Activated CD4-positive, alpha-beta T cell treated with anti-CD3 and anti-CD28 coated beads, Interleukin-2, amount 10 ng/mL, durations not matched to agents 7 days and 5 days (primary cell): Measurements from ENCODE around the gene KCTD16. TPM values are rescaled to one million over a fixed set of nuclear protein-coding genes. Genes with fewer than 3 reads are reported as not detected.

Experiments
- CTCF ChIA-PET: fragments of 350-600 bp; sonication (Branson Sonifier 250); formaldehyde crosslinking; loops from one replicate; lab custom pipeline; 2021; ENCODE audit warnings: antibody characterized with exemption; lab: Charles Lee
- POLR2A ChIA-PET: fragments of 350-600 bp; sonication (Branson Sonifier 250); formaldehyde crosslinking; loops from one replicate; lab custom pipeline; 2021; ENCODE audit warnings: antibody characterized with exemption; lab: Charles Lee
- DNase-seq: peaks from one replicate; pipeline ENCODE4 v3.0.0-alpha.2; 2020
- H3K27ac Mint-ChIP-seq: one replicate; pipeline ENCODE4 v1.8.0; 2021; ENCODE audit warnings: mild to moderate bottlenecking, moderate library complexity, mixed read lengths
- H3K27me3 Mint-ChIP-seq: one replicate; pipeline ENCODE4 v1.8.0; 2021; ENCODE audit warnings: mixed read lengths
- H3K36me3 Mint-ChIP-seq: one replicate; pipeline ENCODE4 v1.8.0; 2021; ENCODE audit warnings: low read depth, mixed read lengths
- H3K4me1 Mint-ChIP-seq: one replicate; pipeline ENCODE4 v1.8.0; 2021; ENCODE audit warnings: mixed read lengths
- H3K4me3 Mint-ChIP-seq: one replicate; pipeline ENCODE4 v1.8.0; 2021; ENCODE audit warnings: mild to moderate bottlenecking, moderate library complexity, mixed read lengths
- H3K9me3 Mint-ChIP-seq: one replicate; pipeline ENCODE4 v1.8.0; 2021; ENCODE audit warnings: mixed read lengths
- total RNA-seq, 2 experiments: library from RNA; stranded (reverse); gene quantifications; one replicate each; pipeline ENCODE4 v1.2.3, GENCODE V29; 2021

The KCTD16 gene
- total RNA-seq, 2 experiments from 2014 or later: 0.08 to 0.15 TPM

DNA sequence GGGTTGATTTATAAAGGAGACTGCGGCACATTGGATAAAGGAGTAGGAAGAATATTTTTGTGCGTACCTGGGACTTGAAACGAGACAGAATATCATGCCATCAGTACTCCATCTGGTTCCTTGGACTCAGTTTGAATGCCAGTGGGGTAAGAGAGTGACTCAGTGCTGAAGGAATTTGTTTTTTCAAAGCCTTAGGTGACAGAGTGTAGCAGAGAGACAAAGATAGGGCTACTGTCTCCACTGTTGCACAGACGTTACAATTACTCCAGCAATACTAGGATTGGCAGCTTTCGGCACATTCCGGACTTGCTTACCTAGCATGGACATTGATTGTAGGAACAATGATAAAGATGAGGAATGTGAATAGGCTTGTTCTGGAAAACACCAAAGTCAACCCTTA lies 250.7 kb downstream of the KCTD16 start:
- Mint-ChIP-seq H3K27me3 (no peaks in the 10 kb centered on the region), H3K4me1 (no peaks in the 10 kb centered on the region), H3K36me3 (no peaks in the 10 kb centered on the region), H3K27ac (no peak overlapping the region), H3K4me3 (no peak overlapping the region), H3K9me3 (peaks cover 1% of the 10 kb centered on the region)
- ChIA-PET POLR2A (no interaction called here), CTCF (no interaction called here)
- no peak for DNase-seq

DNA sequence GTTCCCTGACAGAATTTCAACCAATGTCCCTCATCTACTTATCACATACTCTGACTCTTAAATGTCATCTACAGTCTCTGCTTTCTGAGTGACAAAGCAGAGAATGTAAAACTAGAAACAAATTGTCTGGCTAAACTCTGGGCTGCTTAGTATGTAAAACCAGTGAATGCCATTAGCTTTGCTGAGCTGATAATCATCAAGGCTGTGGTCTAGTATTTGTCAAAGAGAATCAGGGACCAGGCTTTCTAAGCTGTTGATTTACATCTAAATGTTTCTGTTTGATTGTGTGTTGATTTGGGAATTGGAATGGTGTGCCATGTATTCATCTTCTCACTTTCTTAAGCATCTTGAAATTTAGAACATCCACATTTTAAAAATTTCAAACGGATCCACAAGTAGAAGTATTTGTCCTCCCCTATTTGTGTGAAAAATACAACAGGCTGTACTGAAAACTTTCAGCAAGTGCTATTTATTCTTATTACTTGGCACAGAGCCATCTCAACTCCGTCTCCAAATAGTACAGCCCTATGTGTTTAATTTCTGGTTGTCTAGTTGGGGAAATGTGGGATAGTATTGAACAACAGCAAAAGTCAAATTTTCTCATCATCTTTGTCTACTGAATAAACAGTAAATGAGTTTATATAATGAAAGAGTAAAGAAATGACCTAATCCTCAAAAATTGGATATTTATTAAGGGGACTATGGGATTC lies 251.5 kb downstream of the KCTD16 start:
- POLR2A ChIA-PET: no interaction called here

DNA sequence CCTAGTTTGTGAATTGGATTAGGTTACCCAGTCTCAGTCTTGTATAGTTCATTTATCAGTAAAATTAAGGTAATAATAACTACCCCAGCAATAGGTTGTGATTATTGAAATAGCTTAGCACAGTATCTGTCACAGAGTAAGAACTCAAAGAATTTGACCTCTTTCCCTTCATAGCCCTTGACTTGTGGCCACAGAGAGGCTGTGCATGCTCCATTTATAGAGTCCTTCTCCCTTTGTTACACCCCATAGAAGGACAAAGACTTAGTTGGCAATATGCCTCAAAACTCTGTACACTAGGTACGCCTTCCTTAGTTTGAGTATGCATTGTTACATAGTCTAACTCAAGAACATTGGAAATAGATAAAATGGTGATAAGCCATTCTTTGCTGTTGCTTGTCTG lies 257.2 kb downstream of the KCTD16 start:
- no peak overlapping the region for H3K27ac Mint-ChIP-seq
- ChIA-PET CTCF (interaction anchor here (0.6 kb wide), 1 partner anchor 1863 kb away, joined by 3 read pairs; no protein-coding TSS in a partner anchor), POLR2A (no interaction called here)
- H3K4me1 Mint-ChIP-seq: no peaks in the 10 kb centered on the region
- H3K36me3 Mint-ChIP-seq: no peaks in the 10 kb centered on the region
- H3K27me3 Mint-ChIP-seq: no peaks in the 10 kb centered on the region
- H3K4me3 Mint-ChIP-seq: no peak overlapping the region
- DNase-seq: no peak
- H3K9me3 Mint-ChIP-seq: peaks cover 1% of the 10 kb centered on the region

More for the DNA sequence above, 251.5 kb downstream of the KCTD16 start:
- H3K4me3 Mint-ChIP-seq: no peak overlapping the region
- H3K36me3 Mint-ChIP-seq: no peaks in the 10 kb centered on the region
- H3K27ac Mint-ChIP-seq: no peak overlapping the region
- H3K9me3 Mint-ChIP-seq: peaks cover 1% of the 10 kb centered on the region
- no peak for DNase-seq
- H3K27me3 Mint-ChIP-seq: no peaks in the 10 kb centered on the region
- CTCF ChIA-PET: no interaction called here
- H3K4me1 Mint-ChIP-seq: no peaks in the 10 kb centered on the region

DNA sequence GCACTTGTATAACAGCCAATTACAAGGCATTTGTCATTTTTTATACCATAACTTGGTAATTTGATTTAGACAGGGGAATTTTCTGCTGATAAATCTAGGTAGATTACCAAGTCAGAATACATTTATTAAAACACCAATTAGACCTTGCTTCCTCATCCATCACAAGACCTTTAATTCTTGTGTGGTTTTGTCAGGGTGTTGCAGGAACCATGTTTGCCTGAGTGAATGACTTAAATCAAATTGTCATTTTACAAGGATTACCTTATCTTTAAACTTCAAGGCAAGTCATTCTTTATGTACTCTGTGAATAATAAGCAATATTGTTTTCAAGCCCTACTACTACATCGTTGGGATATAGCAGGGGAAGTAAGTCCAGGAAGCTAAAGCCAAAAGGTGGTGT lies 257.7 kb downstream of the KCTD16 start:
- H3K9me3 Mint-ChIP-seq: peaks cover 1% of the 10 kb centered on the region
- ChIA-PET CTCF (interaction anchor here (0.6 kb wide), 1 partner anchor 1862 kb away, joined by 3 read pairs; no protein-coding TSS in a partner anchor), POLR2A (no interaction called here)

DNA sequence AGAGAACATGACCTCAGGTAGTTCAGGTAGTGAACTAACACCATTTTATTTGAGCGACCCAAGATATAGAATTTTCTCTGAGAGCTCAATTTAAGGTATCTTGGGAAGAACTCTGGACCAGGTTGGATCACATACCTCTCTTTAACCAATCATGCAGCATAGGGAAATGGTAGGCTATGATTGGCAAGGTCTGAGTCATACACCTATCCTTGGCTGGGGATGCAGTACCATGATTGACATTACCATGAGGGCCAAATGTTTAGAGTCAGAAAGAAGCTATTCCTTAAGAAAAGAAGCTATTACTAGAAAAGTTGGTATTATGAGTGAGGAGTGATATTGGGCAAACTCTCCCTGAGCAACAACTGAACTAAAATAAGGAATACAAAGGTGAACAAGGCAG lies 258.7 kb downstream of the KCTD16 start:
- no peaks in the 10 kb centered on the region for H3K36me3 Mint-ChIP-seq
- no peaks in the 10 kb centered on the region for H3K27me3 Mint-ChIP-seq
- CTCF ChIA-PET: no interaction called here
- no peak overlapping the region for H3K27ac Mint-ChIP-seq
- POLR2A ChIA-PET: no interaction called here
- no peak overlapping the region for H3K4me3 Mint-ChIP-seq
- H3K9me3 Mint-ChIP-seq: peaks cover 1% of the 10 kb centered on the region
- no peaks in the 10 kb centered on the region for H3K4me1 Mint-ChIP-seq
- DNase-seq: no peak

More for the DNA sequence above, 257.7 kb downstream of the KCTD16 start:
- H3K4me1 Mint-ChIP-seq: no peaks in the 10 kb centered on the region
- no peaks in the 10 kb centered on the region for H3K27me3 Mint-ChIP-seq
- DNase-seq: no peak
- H3K27ac Mint-ChIP-seq: no peak overlapping the region
- H3K36me3 Mint-ChIP-seq: no peaks in the 10 kb centered on the region
- no peak overlapping the region for H3K4me3 Mint-ChIP-seq

DNA sequence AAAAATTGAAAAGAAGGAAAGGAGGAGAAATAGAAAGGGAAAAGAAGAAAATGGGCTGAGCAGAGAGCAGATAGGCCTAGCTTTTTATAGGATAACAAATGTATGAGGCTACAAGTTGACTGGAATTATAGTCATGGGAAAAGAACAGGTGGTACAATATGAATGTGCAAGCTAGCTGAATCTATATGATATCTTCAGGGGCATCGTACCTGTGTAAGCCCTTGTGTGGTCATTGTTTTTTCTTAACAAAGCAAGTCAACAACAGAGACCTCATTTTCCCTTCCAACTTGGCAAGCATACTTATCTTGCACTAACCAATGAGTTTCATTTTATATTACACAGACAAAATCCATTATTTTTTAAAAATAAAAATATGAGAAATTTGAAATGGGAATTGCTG lies 259.2 kb downstream of the KCTD16 start:
- ChIA-PET POLR2A (no interaction called here), CTCF (no interaction called here)
- Mint-ChIP-seq H3K27me3 (no peaks in the 10 kb centered on the region), H3K4me3 (no peak overlapping the region), H3K36me3 (no peaks in the 10 kb centered on the region), H3K4me1 (no peaks in the 10 kb centered on the region), H3K27ac (no peak overlapping the region), H3K9me3 (peaks cover 1% of the 10 kb centered on the region)
- no peak for DNase-seq

DNA sequence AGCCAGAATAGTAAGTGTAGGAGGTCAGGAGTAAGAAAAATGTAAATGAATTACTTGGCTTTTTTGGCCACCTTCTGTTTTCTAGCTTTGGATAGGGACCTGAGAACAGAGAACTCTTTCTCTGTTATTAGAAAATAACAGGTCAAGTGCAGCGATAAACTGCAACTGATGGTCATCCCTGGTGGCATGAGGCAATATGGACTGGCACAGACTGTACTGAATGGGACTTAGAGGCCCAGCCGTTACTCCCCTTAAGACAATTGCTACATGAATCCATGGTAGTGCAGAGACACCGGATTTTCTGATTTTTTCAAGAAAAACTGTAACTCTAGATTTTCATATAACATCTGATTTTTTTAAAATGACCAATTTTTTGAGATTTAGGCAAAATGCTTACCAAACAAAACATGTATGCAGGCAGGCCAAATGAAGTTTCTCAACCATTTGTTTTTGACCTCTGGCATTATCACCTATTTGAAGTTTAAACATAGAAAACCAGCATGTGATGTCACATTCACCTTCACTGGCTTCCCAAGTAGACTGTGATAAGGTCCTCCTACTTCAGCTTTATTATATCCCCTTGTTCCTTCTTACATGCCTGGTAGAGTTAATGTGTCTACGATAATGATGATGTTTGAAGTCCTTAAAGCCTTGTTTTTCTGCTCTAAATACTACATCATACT lies 262.6 kb downstream of the KCTD16 start:
- Mint-ChIP-seq H3K9me3 (peaks cover under 1% of the 10 kb centered on the region), H3K4me3 (no peak overlapping the region), H3K4me1 (no peaks in the 10 kb centered on the region), H3K27ac (no peak overlapping the region), H3K36me3 (no peaks in the 10 kb centered on the region), H3K27me3 (no peaks in the 10 kb centered on the region)
- POLR2A ChIA-PET: no interaction called here
- CTCF ChIA-PET: no interaction called here
- no peak for DNase-seq

DNA sequence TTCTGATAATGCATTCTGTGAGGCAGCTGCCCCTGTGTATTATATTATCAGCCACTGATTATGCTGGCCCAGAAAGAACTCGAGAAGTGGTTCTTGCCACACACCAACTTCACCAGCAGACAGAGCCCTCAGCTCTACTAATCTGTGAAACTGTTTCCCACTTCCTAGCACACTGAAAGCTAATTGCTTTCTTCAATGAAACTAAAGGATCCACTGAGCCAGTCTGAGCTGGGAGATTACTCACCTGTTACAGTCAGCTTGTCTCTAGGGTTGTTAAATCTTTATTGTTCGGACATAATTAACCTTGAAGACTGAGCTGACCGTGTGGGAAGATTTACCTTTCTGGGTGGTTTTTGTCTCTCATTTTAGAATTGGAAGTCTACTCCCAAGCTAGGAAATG lies 263.2 kb downstream of the KCTD16 start:
- no peak overlapping the region for H3K4me3 Mint-ChIP-seq
- ChIA-PET CTCF (no interaction called here), POLR2A (no interaction called here)
- H3K9me3 Mint-ChIP-seq: peaks cover 2% of the 10 kb centered on the region
- no peaks in the 10 kb centered on the region for H3K4me1 Mint-ChIP-seq
- H3K27ac Mint-ChIP-seq: no peak overlapping the region
- H3K36me3 Mint-ChIP-seq: no peaks in the 10 kb centered on the region
- no peaks in the 10 kb centered on the region for H3K27me3 Mint-ChIP-seq
- no peak for DNase-seq

DNA sequence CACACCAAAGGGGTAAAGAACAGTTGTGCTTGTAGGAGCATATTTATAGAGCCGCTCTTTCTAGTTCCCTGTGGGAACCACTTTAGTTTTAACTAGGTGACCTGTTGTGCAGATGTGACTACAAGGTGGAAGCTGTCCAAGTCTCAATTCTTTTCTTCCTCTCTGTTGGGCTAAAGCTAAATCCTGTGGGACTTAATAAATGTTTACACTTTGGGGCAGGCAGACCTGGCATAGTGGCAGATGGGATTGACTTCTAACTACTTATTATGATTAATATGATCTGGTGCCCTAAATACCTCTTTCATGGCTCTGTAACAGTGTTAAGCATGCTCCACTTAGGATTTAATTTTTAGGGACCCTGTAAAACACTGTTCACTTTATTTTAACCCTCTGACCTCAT lies 265.3 kb downstream of the KCTD16 start:
- H3K36me3 Mint-ChIP-seq: no peaks in the 10 kb centered on the region
- ChIA-PET POLR2A (no interaction called here), CTCF (no interaction called here)
- no peak overlapping the region for H3K27ac Mint-ChIP-seq
- no peak for DNase-seq
- no peaks in the 10 kb centered on the region for H3K4me1 Mint-ChIP-seq
- H3K4me3 Mint-ChIP-seq: no peak overlapping the region
- H3K27me3 Mint-ChIP-seq: no peaks in the 10 kb centered on the region
- H3K9me3 Mint-ChIP-seq: peaks cover 9% of the 10 kb centered on the region

DNA sequence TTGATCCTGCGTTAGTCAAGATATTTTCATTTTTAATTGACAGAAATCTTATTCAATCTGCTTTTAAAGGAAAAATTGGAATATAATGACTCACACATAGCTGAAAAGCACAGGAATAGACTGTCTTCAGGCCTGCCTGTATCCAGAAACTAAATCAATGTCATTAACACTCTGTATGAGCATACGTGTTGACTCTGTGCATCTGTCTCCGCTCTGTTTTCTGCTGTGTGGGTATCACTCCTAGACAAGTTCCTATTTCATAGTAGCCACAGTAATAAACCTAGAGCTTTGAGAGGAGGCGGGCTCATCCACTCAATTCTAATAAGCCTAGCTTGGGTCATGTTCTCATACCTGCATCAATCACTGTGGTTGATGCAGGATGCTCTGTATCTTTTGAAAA lies 267.6 kb downstream of the KCTD16 start:
- Mint-ChIP-seq H3K4me1 (no peaks in the 10 kb centered on the region), H3K27me3 (no peaks in the 10 kb centered on the region), H3K4me3 (no peak overlapping the region), H3K27ac (no peak overlapping the region), H3K9me3 (peaks cover 13% of the 10 kb centered on the region), H3K36me3 (no peaks in the 10 kb centered on the region)
- DNase-seq: no peak
- ChIA-PET CTCF (no interaction called here), POLR2A (no interaction called here)

DNA sequence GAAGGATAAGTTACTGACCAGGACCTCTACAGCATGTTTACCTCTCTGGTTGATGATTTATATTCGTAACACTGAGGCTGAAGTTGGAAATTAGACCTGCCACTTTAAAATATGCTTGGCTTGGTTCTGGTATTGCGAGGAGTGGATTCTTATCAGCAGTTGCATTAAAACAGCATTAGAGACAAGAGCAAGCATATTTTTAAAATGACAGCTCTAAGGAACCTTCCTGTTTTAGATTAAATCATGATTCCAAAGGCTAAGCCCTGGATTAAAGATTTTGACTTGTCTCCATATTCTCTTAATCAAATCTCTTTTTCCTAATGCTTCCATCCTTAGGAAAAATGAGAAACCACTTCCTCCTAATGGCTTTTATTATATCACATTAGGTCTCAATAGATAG lies 277.8 kb downstream of the KCTD16 start:
- no peaks in the 10 kb centered on the region for H3K27me3 Mint-ChIP-seq
- CTCF ChIA-PET: no interaction called here
- H3K9me3 Mint-ChIP-seq: peaks cover 2% of the 10 kb centered on the region
- H3K27ac Mint-ChIP-seq: no peak overlapping the region
- H3K36me3 Mint-ChIP-seq: no peaks in the 10 kb centered on the region
- no peak overlapping the region for H3K4me3 Mint-ChIP-seq
- no peak for DNase-seq
- POLR2A ChIA-PET: no interaction called here
- H3K4me1 Mint-ChIP-seq: no peaks in the 10 kb centered on the region

DNA sequence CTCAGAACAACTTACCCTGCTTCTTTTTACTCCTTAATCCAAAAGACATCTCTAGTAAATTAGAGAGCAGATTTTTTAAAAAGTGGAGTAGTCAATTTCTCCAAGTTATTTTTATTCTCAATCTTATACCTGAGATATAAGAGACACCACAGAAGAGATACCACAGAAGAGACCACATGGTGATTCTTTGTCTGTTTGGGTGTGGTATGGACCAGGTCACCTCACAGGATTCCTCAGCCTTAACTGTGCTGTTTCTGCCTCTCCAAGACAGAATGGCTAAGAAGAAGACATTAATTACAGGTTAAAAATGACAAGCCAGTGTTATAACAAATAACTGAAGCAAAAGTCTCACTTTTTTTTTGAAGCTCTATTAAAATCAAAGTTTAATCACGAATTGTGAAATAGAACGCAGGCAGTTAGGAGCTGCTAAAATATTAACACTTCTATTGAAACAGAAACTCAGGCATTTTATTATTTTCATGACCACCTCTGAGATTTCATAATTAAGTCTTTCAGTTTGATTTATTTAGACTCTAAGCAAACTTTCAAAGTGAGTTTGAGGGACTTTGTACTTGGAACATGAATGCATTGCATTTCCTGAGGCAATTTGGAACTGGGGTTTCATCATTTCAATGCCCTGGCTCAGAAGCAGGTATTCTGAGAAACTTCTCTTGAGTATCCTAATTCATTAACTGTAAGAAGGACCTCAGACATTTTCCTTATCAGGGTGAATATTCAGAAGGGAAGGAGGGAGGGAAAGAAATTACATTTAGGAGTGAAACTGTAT lies 280.7 kb downstream of the KCTD16 start:
- Mint-ChIP-seq H3K4me1 (no peaks in the 10 kb centered on the region), H3K27me3 (no peaks in the 10 kb centered on the region), H3K27ac (no peak overlapping the region), H3K9me3 (peaks cover 2% of the 10 kb centered on the region), H3K36me3 (no peaks in the 10 kb centered on the region), H3K4me3 (no peak overlapping the region)
- ChIA-PET CTCF (no interaction called here), POLR2A (no interaction called here)
- DNase-seq: no peak

DNA sequence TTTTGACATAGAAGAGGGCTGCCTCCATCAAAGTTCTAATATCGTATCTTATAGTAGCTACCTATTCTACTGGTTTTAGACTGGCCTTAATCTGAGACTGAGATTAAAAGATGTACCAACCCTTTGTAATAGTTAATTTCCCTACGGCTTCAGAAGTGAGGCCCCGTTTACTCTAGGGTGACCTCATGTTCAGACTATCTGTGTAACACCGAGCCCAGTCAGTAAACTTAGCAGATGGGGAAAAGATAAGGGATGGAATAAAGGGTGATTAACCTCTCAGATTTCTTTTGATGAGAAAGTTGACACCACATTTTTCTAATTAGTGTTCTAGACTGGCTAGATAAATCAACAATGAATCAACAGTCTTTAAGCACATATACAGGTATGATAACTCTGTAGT lies 283.1 kb downstream of the KCTD16 start:
- no peak overlapping the region for H3K4me3 Mint-ChIP-seq
- DNase-seq: no peak
- ChIA-PET POLR2A (no interaction called here), CTCF (interaction anchor here (0.5 kb wide), 1 partner anchor 628 kb away, joined by 3 read pairs; no protein-coding TSS in a partner anchor)
- no peaks in the 10 kb centered on the region for H3K27me3 Mint-ChIP-seq
- H3K9me3 Mint-ChIP-seq: peaks cover 2% of the 10 kb centered on the region
- H3K36me3 Mint-ChIP-seq: no peaks in the 10 kb centered on the region
- H3K4me1 Mint-ChIP-seq: no peaks in the 10 kb centered on the region
- no peak overlapping the region for H3K27ac Mint-ChIP-seq
